HG03025 (cell line): ENCODE data around the gene SFXN5.

Source experiments
- ATAC-seq: cut with Tn5 transposase; IDR thresholded peaks from one replicate; pipeline ENCODE4 v1.9.1; 2021; ENCODE audit warnings: mild to moderate bottlenecking, moderate library complexity; ENCODE audit not compliant: unreplicated experiment, low FRiP score

The SFXN5 gene

GRCh38 chr2:72961853-72962468 is 109.6 kb downstream of the SFXN5 start:
- no peak for ATAC-seq

DNA sequence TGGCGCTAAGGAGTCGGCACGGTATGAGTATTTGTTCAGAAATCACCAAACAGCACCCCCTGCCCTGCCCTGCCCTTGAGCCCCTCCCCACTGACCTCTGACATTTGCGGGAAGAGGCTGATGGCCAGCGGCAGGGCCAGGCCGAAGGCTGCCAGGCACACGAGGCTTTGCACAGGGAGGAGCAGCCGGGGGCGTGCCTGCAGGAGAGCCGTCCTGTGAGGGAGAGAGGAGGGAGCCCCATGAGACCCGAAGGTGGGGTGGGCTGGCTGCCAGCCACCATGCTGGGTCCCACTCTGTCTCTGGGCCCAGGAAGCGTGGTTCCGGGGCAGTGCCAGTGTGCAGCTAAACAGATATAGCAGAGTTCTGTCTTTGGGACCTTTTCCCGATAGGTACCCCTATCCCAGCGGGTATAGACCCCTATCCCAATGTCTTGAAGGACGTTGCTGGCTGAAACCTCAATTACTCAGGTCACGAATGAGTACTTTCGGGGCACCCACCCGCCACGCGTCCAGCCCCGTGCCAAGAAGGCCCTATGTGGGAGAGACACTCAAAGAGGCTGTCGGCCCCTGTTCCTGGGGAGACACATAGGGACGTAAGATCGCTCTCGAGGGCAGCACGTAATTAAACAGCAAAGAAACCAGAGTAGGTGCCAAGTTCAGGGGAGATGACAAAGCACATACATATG is 110.3 kb downstream of the SFXN5 start:
- no peak for ATAC-seq

DNA sequence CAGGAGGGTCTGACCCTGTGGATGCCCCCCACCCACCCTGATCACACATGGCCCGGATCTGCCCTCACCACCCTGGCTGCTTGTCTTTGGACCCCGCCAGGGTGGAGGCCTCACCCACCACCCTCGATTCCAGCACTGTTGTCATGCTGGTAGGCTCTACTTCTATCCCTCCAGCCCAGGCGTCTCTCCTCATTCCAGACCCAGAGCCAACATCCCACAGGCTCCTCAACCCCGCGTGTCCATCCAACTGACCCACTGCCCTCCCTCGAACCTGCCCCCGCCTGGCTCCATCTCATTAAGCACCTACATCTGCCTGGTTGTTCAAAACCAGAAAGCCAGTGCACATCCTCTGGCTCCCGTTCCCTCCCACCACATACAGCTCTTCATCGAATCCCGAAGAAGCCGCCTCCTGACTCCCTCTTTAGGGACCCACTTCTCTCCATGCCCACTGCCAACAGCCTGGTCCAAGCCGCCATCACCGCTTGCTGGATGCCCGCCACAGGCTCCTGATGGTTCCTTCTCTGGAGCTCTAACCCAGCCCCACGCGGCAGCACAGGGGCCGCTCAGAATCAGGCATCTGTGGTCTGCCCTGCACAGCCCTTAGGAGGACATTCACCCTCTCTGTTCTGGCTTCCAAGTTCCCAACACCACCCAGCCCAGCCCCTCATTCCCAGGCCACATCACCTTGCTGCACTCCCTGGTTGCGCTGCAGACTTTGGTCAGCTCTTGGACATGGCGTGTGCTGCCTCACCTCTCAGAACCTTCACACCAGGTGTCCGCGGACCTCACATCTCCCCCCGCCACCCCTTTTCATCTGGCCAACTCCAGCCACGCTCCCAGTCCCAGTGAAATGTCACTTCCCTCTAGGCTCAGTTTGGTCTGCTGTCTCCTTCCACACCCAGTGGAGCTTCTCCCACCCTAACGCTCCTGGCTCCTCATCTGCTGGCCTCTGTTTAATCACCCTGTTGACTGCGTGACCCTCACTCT is 111.2 kb downstream of the SFXN5 start:
- no peak for ATAC-seq

- no peak for ATAC-seq
Observed at GRCh38 chr2:72959554-72959953, 112.0 kb downstream of the SFXN5 start.

- ATAC-seq, result no peak
Observed at GRCh38 chr2:72958542-72959385, 112.7 kb downstream of the SFXN5 start.

- ATAC-seq, result no peak
Observed at GRCh38 chr2:72956936-72957335, 114.6 kb downstream of the SFXN5 start.

- ATAC-seq, result no peak
Observed at GRCh38 chr2:72956050-72956395, 115.5 kb downstream of the SFXN5 start.

DNA sequence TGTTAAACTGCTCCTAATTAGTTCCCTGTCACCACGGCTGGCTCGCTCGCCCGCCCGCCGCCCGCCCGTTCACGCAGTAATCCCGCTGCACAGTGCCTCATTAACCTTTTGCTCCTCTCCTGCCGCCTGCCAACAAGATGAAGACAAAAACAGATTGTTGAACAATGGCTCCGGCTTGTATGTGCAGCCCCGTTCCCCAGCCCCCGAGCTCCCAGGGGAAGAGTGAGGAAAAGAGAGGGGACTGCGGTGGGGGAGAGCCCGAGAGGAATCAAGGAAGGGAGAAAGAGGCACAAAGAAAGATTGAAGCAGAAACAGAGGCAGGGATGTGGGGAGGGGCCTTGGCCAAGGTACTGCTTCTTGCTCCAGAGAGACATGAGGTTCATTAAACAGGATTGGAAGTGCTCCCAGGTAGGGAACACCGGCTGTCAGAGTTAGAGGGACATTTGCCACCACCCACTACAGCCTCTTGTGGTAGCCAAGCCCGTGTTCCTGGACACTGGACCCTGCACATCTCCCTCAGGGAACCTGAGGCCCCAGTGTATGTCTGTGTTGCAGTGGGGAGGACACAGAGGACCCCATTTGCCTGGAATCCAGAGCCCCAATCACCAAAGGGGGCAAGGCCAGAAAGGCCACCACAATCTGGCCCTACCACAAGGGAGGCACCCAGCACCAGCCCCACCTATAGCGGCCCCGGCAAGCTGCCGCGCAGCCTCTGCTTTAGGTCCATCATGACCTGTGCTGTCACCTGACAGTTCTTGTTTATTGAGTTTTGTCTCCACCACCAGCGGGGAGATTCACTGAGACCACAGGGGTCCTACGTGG is 116.1 kb downstream of the SFXN5 start:
- ATAC-seq, result no peak

GRCh38 chr2:72954376-72955227 is 116.9 kb downstream of the SFXN5 start:
- ATAC-seq, result no peak

- no peak for ATAC-seq
Observed at GRCh38 chr2:72953976-72954375, 117.5 kb downstream of the SFXN5 start.

GRCh38 chr2:72953528-72953927 is 118.0 kb downstream of the SFXN5 start:
- no peak for ATAC-seq

DNA sequence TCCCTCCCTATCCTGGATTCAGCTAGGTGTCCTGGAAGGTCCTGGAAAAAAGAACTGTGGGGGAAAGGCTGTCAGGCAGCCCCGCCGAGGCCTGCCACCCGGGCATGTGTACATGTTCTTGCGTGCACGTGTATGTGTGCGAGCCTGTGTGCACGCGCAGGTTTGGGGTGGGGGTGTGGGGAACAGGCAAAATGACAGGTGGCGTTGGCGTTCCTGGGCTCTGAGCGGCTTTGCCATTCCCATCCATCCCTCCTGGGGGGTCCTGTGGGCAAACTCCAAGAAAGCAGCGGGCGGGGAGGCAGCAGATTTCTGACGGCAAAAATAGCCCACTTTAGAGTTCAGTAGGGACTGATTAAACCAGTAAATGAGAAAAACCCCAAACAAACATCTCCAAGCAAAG is 118.6 kb downstream of the SFXN5 start:
- no peak for ATAC-seq

GRCh38 chr2:72952110-72952823 is 119.2 kb downstream of the SFXN5 start:
- no peak for ATAC-seq

- no peak for ATAC-seq
Observed at GRCh38 chr2:72951303-72952095, 120.0 kb downstream of the SFXN5 start.

DNA sequence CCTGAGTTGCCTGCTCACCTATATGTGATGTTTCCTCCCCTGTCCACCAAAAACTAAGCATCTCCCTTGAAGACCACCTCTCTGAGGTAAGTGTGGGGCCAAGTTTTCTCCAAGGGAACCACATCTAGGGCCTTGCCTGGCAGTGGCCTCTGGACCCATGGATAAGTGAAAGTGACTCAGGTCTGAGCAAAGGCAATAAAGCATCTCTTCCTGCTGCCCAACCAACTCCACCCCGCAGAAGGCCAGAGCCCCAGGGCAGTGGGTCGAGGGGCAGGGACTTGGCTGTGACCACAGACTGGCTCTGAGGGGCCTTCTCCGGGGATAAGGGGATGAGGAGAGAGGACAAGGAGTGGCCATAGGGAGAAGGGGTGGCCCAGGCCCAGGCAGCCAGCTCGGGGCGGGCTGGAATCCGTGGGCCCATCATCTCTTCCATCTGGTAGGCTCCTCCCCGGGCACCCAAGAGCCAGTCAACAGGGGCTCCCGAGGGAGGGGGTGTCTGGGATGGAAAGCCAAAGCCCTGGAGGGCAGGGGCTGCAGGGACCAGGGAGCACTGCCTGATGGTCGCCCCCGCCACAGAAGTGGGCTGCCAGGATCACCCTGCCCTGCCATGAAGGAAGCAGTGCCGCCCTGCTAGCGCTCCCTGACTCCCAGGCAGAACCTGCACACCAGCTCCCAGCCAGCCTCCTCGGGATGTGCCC is 120.8 kb downstream of the SFXN5 start:
- no peak for ATAC-seq

DNA sequence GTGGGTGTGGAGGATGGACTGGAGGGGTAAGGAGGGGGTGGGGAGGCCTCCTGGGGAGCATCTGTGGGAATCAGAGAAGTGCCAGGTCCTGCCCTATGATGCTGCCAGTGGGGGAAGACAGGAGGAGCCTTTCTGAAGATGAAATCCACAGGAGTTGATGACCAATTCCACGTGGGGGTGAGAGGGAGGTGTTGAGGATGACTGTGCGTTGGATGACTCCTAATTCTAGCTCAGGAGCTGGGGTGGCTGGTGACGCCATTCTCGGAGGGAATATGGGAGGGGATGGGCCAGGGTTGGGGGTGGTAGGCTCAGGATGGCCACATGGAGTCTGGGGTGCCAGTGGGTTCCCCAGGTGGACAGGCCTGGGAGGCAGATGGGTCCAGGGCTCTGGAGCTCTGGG is 121.9 kb downstream of the SFXN5 start:
- no peak for ATAC-seq

- ATAC-seq, result no peak
Observed at GRCh38 chr2:72949045-72949444, 122.5 kb downstream of the SFXN5 start.
